GM19467 (cell line): Measurements from ENCODE around the gene GLO1.

Experiments
- ATAC-seq: cut with Tn5 transposase; IDR thresholded peaks from one replicate; pipeline ENCODE4 v1.9.1; 2021; ENCODE audit warnings: mild to moderate bottlenecking, moderate library complexity; ENCODE audit not compliant: unreplicated experiment

The GLO1 gene

GRCh38 chr6:38673397-38674165 lies 29.4 kb downstream of the GLO1 start:
- ATAC-seq, result no peak

GRCh38 chr6:38671885-38672467 lies 31.0 kb downstream of the GLO1 start:
- no peak for ATAC-seq

GRCh38 chr6:38658418-38659167 lies 44.4 kb downstream of the GLO1 start:
- no peak for ATAC-seq

DNA sequence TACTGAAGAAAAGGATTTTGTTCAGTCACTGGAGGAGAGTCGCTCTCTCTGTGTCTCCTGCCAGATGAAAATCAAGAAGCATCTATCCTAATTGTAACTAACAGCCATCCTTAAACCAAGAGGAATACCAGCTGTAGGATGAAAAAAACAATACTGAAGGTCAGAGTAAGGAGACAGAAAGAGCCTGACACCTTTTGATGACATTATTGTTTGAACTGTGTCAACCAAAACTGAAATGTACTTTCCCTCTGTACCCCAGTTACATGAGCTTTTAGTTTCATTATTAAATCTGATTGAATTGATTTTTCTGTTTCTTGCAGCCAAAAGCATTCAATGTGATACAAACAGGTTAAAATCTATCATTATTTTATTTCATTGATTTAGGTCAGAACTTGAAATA lies 46.0 kb downstream of the GLO1 start:
- no peak for ATAC-seq

GRCh38 chr6:38654263-38654662 lies 48.7 kb downstream of the GLO1 start:
- ATAC-seq, result no peak

GRCh38 chr6:38651121-38651784 lies 51.7 kb downstream of the GLO1 start:
- no peak for ATAC-seq

DNA sequence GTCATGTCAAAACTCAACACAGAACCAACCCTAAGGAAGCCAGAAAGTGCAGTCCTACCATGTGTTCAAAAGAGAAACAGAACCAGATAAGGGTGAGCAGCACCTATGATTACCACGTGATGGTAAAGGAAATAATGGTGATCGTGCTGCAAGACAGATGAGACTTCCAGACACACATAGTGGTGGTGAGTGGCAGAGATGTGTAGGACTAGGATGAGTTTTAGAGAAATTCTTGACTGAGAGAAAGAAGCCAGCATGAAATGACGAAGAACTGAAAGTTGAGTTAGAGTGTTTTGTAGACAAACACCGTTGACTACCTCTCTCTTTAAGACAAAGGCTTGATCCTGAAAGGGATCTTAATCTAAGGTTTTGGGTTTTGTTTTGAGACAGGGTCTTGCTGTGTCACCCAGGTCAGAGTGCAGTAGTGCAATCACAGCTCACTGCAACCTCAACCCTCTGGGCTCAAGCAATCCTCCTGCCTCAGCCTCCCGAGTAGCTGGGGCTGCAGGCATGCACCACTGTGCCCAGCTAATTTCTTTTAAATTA lies 52.7 kb downstream of the GLO1 start:
- no peak for ATAC-seq

DNA sequence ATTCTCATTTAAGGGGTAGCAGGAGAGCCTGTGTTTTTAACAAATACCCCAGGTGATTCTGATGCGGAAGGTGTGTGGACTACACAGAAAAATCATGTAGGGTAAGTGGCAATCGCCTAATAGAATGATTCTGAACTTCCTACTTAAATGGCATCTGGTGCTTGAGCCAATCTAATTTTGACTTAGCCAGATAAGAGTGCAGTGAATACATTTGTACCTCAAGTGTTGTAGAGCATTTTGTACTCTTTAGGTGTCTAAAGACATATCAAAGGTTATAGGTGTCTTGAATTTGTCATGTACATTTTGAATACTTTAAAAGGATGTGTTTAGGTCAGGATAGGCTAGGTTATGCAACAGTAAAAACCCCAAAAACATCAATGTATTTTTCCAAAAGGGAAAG lies 53.2 kb downstream of the GLO1 start:
- no peak for ATAC-seq

- no peak for ATAC-seq
Measured at GRCh38 chr6:38648629-38649028, 54.3 kb downstream of the GLO1 start.

- no peak for ATAC-seq
Measured at GRCh38 chr6:38646166-38646878, 56.6 kb downstream of the GLO1 start.

GRCh38 chr6:38644951-38645350 lies 58.0 kb downstream of the GLO1 start:
- no peak for ATAC-seq

- peak; percentile 5 for ATAC-seq
Measured at GRCh38 chr6:38640216-38640909, 62.6 kb downstream of the GLO1 start.

- ATAC-seq, result peak; percentile 78
Measured at GRCh38 chr6:38639498-38640215, 63.3 kb downstream of the GLO1 start, which contains the start of gene BTBD9. Gene BTBD9, minus strand, starts transcription at chr6:38639929.

- ATAC-seq, result peak; percentile 24
Measured at GRCh38 chr6:38638941-38639497, 63.9 kb downstream of the GLO1 start.

DNA sequence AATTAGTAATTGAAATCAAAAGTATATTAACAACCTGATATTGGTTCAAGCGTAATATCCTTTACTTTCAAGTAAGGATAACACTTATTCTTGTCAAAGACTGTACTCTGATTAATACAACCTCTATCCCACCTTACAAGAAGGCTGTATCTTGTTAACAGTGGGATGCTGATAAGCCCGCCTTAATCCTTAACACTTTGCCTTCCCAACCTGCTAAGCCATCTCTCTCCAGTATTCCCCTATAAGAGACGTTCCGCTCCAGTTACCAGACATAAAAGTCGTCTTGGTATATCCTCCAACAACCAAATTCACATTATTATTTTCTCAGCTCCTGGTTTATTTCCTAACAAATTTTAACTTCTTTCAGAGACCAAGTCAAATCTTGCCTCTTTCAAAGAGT lies 65.2 kb downstream of the GLO1 start:
- no peak for ATAC-seq

DNA sequence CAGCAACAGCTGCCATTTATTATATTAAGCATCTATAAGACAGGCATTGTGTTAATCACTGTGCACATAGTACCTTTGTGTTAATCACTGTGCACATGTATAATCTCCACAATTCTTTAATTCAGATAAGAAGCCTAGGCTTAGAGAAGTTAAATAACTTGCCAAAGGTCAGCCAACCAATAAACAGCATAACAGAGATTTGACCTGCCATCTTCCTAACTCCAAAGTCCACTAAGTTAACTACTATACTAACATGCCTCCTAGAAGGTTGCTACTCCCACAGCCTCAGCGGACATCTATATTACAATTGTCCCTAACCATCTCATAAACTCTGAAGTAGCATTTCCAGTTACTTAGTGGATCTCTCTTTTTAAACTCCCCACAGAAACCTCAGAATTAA lies 66.9 kb downstream of the GLO1 start:
- ATAC-seq, result no peak

GRCh38 chr6:38634518-38634917 lies 68.4 kb downstream of the GLO1 start:
- no peak for ATAC-seq

- no peak for ATAC-seq
Measured at GRCh38 chr6:38632490-38632889, 70.5 kb downstream of the GLO1 start.
